HG03066 (cell line): ENCODE data around the gene ZNF672.
A peak's percentile ranks its signal among the peaks of the same experiment; 100 is the strongest.
"Not testable (repeated sequence)": the region's sequence is repeated elsewhere in the genome, so short reads cannot be mapped to it uniquely, and the experiment has no call there.

Experiments used
- ATAC-seq: cut with Tn5 transposase; IDR thresholded peaks from one replicate; pipeline ENCODE4 v1.9.1; 2021; ENCODE audit warnings: low read depth; ENCODE audit not compliant: unreplicated experiment

ZNF672 gene

DNA sequence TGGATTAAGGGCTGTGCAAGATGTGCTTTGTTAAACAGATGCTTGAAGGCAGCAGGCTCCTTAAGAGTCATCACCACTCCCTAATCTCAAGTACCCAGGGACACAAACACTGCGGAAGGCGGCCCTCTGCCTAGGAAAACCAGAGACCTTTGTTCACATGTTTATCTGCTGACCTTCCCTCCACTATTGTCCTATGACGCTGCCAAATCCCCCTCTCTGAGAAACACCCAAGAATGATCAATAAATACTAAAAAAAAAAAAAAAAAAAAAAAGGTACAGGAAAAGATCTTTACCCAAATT is 7.4 kb upstream of the ZNF672 start:
- not testable (repeated sequence) for ATAC-seq

GRCh38 chr1:248831842-248832241 is 6.2 kb upstream of the ZNF672 start:
- ATAC-seq: no peak

DNA sequence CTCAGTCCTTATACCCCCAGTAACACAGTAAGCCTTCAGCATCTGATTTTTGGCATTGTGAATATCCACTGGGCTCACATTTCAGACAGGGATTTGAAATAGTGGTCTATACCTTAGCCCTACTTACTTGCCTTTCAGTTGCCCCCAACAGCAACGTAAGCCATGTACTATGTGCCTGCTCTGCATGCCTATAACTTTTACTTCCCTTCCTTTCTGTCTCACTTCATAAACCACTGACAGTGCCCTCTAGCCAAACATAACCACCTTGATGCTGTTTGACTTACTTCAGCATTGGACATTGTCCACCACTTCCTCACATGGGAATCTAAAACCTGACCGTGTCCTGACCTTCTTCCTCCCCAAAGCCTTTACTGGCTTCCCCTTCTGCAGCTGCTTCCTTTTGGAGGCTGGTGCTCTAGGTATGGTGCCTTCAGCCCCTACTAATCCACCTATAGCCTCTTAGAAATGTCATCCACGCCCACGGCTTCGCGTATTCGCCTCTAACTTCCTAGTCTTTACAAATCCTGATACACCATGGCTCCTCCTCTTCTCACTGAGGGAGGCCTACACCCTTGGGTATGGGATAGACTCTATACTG is 3.6 kb upstream of the ZNF672 start:
- no peak for ATAC-seq

DNA sequence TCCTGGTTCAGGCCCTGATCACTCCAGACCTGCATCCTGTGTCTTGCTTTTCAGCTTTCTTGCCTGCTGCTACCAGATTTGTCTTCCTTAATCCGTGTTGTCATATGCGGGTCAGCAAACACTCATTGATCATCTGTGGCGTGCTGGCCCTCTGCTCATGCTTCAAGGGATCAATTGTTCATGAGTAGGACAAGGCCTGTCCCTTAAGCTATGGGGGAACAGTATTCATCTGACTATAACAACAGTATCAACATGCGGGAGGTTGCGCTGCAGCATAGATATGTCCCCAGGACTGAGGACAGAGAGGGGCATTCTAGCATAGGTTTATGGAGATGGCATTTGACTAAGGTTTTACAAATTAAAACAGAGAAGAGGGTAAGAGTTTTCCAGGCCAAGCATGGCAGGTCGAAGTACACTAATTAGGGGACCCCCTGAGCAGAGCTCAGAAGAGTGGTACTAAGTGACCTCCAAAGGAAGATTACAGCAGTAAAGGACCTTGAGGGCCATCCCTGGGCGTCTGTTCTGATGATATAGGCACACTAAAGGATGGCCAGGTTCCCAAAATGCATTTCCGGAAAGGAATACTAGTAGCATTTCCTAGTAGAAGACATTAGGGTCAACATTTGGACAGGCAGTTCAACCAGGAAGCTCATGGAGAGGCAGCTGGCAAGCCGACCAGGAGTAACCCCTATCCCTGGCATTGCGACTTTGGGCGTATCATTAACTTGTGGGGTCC is 811 bp upstream of the ZNF672 start:
- ATAC-seq: no peak

- peak; percentile 58 for ATAC-seq
Observed at GRCh38 chr1:248838357-248839167, 538 bp downstream of the ZNF672 start.

DNA sequence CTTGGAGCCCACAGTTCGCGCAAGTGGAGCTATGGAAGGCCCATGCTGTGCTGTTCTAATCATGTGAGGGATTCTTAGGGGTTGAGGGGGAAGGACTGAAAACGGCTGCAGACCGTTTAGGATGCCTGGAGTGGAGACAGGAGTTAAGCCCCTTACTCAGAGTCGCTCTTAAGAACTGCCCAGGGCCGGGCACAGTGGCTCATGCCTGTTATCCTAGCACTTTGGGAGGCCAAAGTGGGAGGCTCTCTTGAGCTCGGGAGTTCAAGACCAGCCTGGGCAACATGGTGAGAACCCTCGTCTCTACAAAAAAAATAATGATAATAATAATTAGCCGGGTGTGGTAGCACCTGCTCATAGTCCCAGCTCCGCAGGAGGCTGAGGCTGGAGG is 1.1 kb downstream of the ZNF672 start:
- no peak for ATAC-seq

- ATAC-seq: no peak
Observed at GRCh38 chr1:248840946-248841345, 2.9 kb downstream of the ZNF672 start.

DNA sequence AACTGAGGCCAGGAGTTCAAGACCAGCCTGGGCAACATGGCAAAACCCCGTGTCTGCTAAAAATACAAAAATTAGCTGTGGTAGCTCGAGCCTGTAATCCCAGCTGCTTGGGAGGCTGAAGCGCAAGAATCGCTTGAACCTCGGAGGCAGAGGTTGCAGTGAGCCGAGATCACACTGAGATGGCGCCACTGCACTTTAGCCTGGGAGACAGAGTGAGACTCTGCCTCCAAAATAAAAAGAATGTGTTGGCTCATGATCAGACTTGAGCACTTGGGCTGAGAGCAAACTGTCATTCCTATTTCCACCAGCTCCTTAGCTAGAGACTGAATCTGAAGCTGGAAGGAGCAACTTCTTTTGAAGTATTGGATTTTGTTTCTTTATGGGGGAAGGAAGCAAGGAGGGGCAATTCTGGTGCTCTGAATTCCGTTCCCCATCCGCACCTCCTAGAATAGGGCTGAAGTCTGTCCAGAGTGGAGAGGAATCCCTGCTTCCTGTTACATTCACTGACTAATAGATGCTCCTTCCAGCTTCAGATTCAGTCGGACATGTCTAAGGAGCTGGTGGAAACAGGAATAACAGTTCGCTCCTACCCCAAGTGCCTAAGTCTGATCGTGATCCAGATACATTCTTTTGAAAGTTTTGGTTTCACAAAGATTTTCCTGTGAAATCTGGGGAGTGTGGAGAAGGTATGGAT is 3.8 kb downstream of the ZNF672 start:
- ATAC-seq: no peak

GRCh38 chr1:248842781-248843331 is 4.8 kb downstream of the ZNF672 start:
- no peak for ATAC-seq

- no peak for ATAC-seq
Observed at GRCh38 chr1:248843687-248844086, 5.7 kb downstream of the ZNF672 start.

DNA sequence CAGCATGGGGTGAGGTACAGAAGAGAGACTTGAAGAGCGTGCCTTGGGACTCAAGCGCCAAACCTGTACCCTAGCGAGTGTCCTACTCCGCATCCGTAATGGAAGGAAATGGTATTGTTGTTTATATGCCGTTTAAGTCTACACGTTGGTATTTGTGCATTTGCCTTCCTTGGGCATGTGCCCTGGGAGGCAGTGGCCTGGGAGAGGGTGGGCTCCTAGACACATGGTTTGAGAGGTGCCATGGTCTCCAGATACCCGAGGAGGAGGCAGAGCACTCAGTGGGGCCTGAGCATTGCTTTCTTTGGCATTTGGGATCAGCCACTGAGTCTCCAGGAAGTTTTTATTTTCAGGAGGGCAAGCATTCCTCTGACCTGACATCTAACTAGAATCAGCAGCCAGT is 6.5 kb downstream of the ZNF672 start:
- ATAC-seq: no peak

DNA sequence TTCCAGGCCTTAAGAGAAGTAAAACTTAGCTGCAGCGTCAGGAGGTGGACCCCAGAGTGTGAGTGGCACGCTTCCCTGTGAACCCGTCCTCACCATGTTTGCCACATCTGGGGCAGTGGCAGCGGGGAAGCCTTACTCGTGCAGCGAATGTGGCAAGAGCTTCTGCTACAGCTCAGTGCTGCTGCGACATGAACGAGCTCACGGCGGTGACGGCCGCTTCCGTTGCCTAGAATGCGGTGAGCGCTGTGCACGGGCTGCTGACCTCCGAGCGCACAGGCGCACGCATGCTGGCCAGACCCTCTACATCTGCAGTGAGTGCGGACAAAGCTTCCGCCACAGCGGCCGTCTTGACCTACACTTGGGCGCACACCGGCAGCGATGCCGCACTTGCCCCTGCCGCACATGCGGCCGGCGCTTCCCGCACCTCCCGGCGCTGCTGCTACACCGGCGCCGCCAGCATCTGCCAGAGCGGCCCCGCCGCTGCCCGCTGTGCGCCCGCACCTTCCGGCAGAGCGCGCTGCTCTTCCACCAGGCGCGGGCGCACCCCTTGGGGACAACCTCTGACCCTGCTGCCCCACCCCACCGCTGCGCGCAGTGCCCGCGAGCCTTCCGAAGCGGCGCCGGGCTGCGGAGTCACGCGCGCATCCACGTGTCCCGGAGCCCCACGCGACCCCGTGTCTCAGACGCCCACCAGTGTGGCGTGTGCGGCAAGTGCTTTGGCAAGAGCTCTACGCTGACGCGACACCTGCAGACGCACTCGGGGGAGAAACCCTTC is 9.3 kb downstream of the ZNF672 start:
- no peak for ATAC-seq

- ATAC-seq: no peak
Observed at GRCh38 chr1:248847956-248848561, 10.0 kb downstream of the ZNF672 start.

GRCh38 chr1:248848602-248849001 is 10.6 kb downstream of the ZNF672 start:
- no peak for ATAC-seq

GRCh38 chr1:248849152-248849551 is 11.1 kb downstream of the ZNF672 start:
- ATAC-seq: no peak

DNA sequence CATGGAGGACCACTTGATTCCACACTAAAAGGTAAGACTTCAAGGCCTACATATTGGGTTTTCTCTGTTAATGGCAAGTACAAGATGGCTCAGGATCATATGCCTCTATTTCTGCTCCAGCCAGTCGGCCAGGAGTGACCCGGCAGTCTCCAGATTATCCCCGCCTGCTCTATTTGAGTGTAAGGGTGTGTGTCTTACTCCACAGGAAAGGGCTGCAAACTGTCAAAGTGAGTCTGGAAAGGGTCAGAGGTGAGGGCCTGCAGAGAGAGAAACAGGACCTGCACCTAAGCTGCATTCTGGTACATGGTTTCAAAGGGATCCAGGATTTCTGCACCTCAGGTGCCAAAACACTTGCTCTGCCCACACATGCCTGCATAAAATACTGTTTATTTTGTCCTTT is 11.6 kb downstream of the ZNF672 start:
- no peak for ATAC-seq

GRCh38 chr1:248850124-248850523 is 12.1 kb downstream of the ZNF672 start:
- ATAC-seq: no peak

DNA sequence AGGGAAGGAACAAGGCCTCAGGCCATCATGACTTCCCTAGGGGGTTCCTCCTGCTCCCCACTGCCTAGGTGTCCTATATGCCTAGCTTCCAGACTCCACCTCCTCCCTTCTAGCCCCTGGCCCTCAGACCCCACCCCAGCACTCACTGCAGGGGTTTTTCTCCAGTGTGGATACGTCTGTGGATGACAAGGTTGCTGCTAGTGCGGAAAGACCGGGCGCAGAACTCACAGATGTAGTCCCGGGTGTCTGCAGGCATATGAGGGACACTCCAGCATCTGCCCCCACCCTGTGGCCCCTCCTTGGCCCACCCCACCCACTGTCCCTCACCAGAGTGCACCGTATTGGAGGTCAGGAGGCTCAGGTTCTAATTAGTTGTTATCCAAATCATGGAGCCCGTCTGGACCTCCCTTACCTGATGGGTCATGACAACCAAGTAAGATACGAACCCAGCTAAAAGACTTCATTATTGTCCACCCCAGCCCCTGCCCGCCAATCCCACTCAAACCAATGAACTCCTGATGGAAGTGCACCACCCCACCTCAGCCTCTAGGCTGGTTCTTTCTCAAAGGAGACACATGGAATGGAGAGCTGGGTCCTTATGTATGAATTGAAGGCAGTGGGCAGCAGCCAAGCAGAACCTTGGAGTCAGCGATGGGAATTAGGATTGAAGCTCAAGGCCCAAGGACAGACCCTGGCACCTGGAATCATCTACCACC is 12.7 kb downstream of the ZNF672 start:
- no peak for ATAC-seq

DNA sequence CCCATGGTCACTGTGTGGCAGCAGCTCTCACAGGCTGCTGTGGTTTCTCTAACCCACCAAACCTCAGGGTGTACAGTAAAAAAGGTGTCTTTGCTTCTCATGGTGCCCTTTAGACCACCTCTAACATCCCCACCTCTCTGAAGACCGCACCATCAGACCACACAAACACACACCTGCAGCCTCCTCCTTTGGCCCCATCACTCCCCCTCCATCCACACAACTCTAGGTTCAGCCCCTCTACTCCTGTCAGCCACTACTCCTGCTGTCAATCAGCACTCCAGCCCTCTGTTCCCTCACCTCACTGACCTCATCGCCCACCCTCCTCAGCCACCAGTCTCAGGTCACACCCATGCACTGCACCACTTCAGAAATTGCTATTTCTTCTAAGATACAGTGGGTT is 13.4 kb downstream of the ZNF672 start:
- ATAC-seq: no peak
